Activated CD8-positive, alpha-beta T cell treated with anti-CD3 and anti-CD28 coated beads for 36 hours (primary cell): ENCODE results near the gene DNAJB8. TPM values are rescaled to one million over a fixed set of nuclear protein-coding genes. Genes with fewer than 3 reads are reported as not detected.

Experiments used
- ATAC-seq: fragments of 200-7000 bp; cut with Tn5 transposase; one replicate; pipeline ENCODE4 v1.10.0; 2021; ENCODE audit warnings: mild to moderate bottlenecking, moderate library complexity
- CTCF ChIA-PET: fragments of 350-600 bp; sonication (Branson Sonifier 250); formaldehyde crosslinking; loops from one replicate; lab custom pipeline; 2021; ENCODE audit warnings: antibody characterized with exemption; lab: Charles Lee
- POLR2A ChIA-PET: fragments of 350-600 bp; sonication (Branson Sonifier 250); formaldehyde crosslinking; loops from one replicate; lab custom pipeline; 2021; ENCODE audit warnings: antibody characterized with exemption; lab: Charles Lee
- DNase-seq: peaks from one replicate; pipeline ENCODE4 v3.0.0-alpha.2; 2020
- H3K27ac Mint-ChIP-seq: one replicate; pipeline ENCODE4 v1.8.0; 2021; ENCODE audit warnings: mild to moderate bottlenecking, mixed read lengths
- H3K27me3 Mint-ChIP-seq: one replicate; pipeline ENCODE4 v1.8.0; 2021; ENCODE audit warnings: mixed read lengths
- H3K36me3 Mint-ChIP-seq: one replicate; pipeline ENCODE4 v1.8.0; 2021; ENCODE audit warnings: low read depth, mixed read lengths
- H3K4me1 Mint-ChIP-seq: one replicate; pipeline ENCODE4 v1.8.0; 2021; ENCODE audit warnings: low read depth, mixed read lengths
- H3K4me3 Mint-ChIP-seq: one replicate; pipeline ENCODE4 v1.8.0; 2021; ENCODE audit warnings: mild to moderate bottlenecking, moderate library complexity, mixed read lengths
- H3K9me3 Mint-ChIP-seq: one replicate; pipeline ENCODE4 v1.8.0; 2021; ENCODE audit warnings: mixed read lengths
- intact Hi-C: fragments of 100-400 bp; cut with micrococcal nuclease; formaldehyde crosslinking; loops from one replicate; pipeline ENCODE4 v1.10.0; 2022
- total RNA-seq, 2 experiments: library from RNA; stranded (reverse); gene quantifications; one replicate each; pipeline ENCODE4 v1.2.3, GENCODE V29; 2021
- TF ChIP-seq, protein P1 (sequence below): fragments of 200-600 bp; IDR thresholded peaks from one replicate; pipeline ENCODE4 v1.8.0; 2022; ENCODE audit warnings: antibody characterized with exemption, mild to moderate bottlenecking

Gene DNAJB8
- total RNA-seq, 2 experiments from 2014 or later, result not detected

DNA sequence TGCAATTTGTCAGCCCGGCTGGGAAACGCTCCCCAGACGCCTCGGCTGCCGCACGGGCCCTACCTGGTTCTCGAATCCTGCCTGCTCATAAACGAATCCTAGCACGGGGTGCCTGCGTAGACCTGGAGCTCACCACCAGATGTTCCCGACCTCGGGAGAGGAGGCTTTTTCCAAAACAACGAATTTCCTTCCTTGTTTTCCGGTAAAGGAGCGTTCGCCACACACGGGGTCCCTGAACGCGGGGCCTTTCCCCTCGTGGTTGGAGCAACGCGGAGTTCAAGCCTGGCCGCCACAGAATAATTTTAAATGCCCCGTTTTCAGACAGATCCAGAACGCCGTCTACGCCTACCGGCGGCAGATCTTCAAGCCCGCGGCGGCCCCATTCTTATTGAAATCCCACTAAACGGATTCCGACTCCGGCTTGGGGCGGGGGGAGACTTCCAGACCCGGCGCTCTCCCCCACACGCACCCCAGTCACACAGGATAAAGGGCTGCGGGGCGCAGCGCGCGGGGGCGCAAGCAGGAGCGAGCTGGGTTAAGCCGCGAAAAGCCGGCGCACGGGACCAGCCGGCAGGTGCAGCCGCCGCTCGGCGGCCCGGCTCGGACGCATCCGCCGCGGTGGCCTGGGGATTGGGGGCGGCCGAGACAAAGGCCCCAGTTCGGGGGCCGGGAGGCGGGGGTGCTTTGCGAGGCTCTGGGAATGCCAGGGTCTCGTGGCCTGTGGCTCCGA lies 25.4 kb upstream of the DNAJB8 start:
- TF ChIP-seq, protein P1, sequence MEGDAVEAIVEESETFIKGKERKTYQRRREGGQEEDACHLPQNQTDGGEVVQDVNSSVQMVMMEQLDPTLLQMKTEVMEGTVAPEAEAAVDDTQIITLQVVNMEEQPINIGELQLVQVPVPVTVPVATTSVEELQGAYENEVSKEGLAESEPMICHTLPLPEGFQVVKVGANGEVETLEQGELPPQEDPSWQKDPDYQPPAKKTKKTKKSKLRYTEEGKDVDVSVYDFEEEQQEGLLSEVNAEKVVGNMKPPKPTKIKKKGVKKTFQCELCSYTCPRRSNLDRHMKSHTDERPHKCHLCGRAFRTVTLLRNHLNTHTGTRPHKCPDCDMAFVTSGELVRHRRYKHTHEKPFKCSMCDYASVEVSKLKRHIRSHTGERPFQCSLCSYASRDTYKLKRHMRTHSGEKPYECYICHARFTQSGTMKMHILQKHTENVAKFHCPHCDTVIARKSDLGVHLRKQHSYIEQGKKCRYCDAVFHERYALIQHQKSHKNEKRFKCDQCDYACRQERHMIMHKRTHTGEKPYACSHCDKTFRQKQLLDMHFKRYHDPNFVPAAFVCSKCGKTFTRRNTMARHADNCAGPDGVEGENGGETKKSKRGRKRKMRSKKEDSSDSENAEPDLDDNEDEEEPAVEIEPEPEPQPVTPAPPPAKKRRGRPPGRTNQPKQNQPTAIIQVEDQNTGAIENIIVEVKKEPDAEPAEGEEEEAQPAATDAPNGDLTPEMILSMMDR, result no peak
- no peak for DNase-seq
- peaks cover 20% of the 10 kb centered on the region for H3K4me1 Mint-ChIP-seq
- ChIA-PET POLR2A (interaction anchor here (1.0 kb wide), 1 partner anchor 27 kb away, joined by 3 read pairs; no protein-coding TSS in a partner anchor), CTCF (interaction anchor here (1.1 to 2.8 kb wide), 2 partner anchors 66 to 115 kb away, joined by 4 to 18 read pairs; no protein-coding TSS in a partner anchor)
- ATAC-seq, result no peak
- intact Hi-C loops, result loop anchor here (5.0 to 10.0 kb wide), 3 partner anchors 50 to 407 kb away; no protein-coding TSS in a partner anchor
- H3K27me3 Mint-ChIP-seq, result peaks cover 56% of the 10 kb centered on the region
- no peaks in the 10 kb centered on the region for H3K9me3 Mint-ChIP-seq
- no peak overlapping the region for H3K4me3 Mint-ChIP-seq
- H3K27ac Mint-ChIP-seq, result no peak overlapping the region
- H3K36me3 Mint-ChIP-seq, result no peaks in the 10 kb centered on the region

DNA sequence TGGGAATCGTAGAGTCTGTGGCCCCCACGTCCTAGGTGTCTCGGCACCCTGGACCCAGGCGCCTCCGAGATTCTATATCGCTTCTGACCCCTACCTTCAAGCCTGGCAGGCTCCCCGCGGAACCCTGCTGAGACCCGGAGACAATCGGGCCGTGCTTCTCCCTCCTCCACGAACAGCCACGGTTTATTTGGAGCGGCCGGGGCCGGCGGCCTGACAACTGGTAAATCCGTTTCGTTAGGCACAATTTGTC lies 24.9 kb upstream of the DNAJB8 start:
- ATAC-seq, result no peak
- Mint-ChIP-seq H3K4me3 (no peak overlapping the region), H3K27ac (no peak overlapping the region), H3K4me1 (peaks cover 21% of the 10 kb centered on the region), H3K36me3 (no peaks in the 10 kb centered on the region), H3K9me3 (no peaks in the 10 kb centered on the region), H3K27me3 (peaks cover 59% of the 10 kb centered on the region)
- ChIA-PET CTCF (interaction anchor here (2.8 kb wide), 1 partner anchor 66 kb away, joined by 18 read pairs; no protein-coding TSS in a partner anchor), POLR2A (interaction anchor here (1.0 kb wide), 1 partner anchor 27 kb away, joined by 3 read pairs; no protein-coding TSS in a partner anchor)
- DNase-seq, result no peak
- TF ChIP-seq, protein P1, result no peak
- intact Hi-C loops, result loop anchor here (5.0 to 10.0 kb wide), 3 partner anchors 49 to 407 kb away; no protein-coding TSS in a partner anchor

DNA sequence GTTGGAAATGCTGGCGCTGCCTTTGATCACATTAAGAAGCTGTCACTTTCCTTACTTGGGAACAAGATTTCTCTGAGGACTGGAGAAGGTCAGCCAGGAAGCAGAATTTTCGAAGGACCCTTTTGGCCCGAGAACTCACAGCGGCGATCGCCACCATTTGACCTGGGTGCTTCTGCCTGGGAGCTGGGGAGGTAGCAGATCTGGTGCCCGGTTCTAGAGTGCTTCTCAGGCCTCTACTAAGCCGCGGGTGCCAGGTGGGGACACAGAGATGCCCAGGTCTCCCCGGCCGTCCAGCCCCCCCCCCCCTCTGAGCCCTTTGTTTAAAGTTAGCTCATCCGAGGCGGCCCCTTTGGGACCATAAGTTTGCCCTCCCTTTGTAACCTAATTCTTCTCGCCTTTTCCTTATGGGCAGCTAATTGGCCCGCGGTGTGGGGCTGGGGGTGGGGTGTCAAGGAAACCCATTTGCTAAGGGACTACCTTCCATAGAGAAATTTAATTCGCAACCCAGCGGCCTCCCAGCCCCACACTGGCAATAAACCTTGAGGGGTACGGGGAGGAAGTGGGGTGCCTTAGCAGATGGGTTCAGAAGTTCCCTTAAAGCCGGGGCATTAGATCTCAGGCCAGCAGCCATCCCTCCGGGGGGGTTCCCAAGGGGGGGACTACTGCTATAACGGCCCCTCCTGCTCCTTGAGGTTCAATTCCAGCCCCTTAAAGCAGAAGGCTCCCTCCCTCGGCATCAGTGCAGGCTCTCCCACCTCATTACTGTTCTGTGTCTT lies 24.4 kb upstream of the DNAJB8 start:
- H3K4me3 Mint-ChIP-seq, result no peak overlapping the region
- ChIA-PET POLR2A (interaction anchor here (1.0 kb wide), 1 partner anchor 28 kb away, joined by 3 read pairs; no protein-coding TSS in a partner anchor), CTCF (interaction anchor here (0.9 to 2.8 kb wide), 4 partner anchors 8 to 65 kb away, joined by 3 to 18 read pairs (median 4); no protein-coding TSS in a partner anchor)
- no peak for DNase-seq
- H3K9me3 Mint-ChIP-seq, result no peaks in the 10 kb centered on the region
- H3K36me3 Mint-ChIP-seq, result no peaks in the 10 kb centered on the region
- intact Hi-C loops, result loop anchor here (5.0 to 10.0 kb wide), 3 partner anchors 49 to 406 kb away; no protein-coding TSS in a partner anchor
- TF ChIP-seq, protein P1, result no peak
- H3K27ac Mint-ChIP-seq, result no peak overlapping the region
- H3K4me1 Mint-ChIP-seq, result peaks cover 25% of the 10 kb centered on the region
- no peak for ATAC-seq
- peaks cover 62% of the 10 kb centered on the region for H3K27me3 Mint-ChIP-seq

DNA sequence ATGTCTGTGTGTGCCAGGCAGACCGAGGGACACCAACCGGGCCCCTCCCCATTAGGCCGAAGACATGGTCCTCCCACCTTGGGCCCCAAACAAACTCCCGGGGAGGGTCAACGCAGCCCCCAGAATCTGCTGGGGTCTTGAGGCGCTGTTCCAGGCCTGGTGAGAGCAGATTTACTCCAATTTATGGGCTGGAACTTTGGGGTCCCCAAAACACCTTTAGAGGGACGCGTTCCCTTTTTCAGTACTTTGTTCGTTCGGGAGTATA lies 23.9 kb upstream of the DNAJB8 start:
- ATAC-seq (no peak), DNase-seq (no peak)
- peaks cover 25% of the 10 kb centered on the region for H3K4me1 Mint-ChIP-seq
- no peak overlapping the region for H3K27ac Mint-ChIP-seq
- peaks cover 63% of the 10 kb centered on the region for H3K27me3 Mint-ChIP-seq
- H3K9me3 Mint-ChIP-seq, result no peaks in the 10 kb centered on the region
- POLR2A ChIA-PET, result interaction anchor here (1.4 kb wide), 1 partner anchor 58 kb away, joined by 5 read pairs; no protein-coding TSS in a partner anchor
- TF ChIP-seq, protein P1, result no peak
- no peak overlapping the region for H3K4me3 Mint-ChIP-seq
- H3K36me3 Mint-ChIP-seq, result no peaks in the 10 kb centered on the region
- CTCF ChIA-PET, result interaction anchor here (0.9 to 1.3 kb wide), 5 partner anchors 8 to 65 kb away, joined by 3 to 5 read pairs (median 4); no protein-coding TSS in a partner anchor
- intact Hi-C loops, result loop anchor here (5.0 to 10.0 kb wide), 3 partner anchors 48 to 406 kb away; no protein-coding TSS in a partner anchor
